ENCODE data around the gene COG3.
A peak's percentile ranks its signal among the peaks of the same experiment; 100 is the strongest.

Gene COG3

GRCh38 chr13:45447050-45447661, 17.6 kb upstream of the COG3 start:
- no peak for DNase-seq

- no peak for DNase-seq
Measured at GRCh38 chr13:45448965-45449559, 15.7 kb upstream of the COG3 start.

GRCh38 chr13:45451282-45451681, 13.5 kb upstream of the COG3 start:
- no peak for DNase-seq

DNA sequence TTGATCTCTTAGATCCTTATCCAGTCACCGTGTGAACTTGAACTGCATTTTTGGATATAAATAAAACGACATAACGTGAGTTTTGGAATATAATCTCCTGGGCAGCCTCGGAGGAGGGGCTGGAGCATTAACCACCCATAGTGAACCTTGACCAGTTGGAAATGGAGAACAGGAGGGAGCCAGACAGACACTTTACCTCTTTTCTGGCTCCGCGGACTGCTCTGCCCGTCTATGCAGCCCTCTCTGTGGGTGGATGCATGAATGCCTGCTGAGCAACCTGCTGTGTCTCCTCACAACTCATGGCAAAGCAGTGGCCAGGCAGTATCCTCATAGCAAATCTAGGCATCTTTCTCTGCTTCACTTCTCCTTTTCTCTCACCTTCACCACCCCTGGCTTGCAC, 10.5 kb upstream of the COG3 start:
- no peak for DNase-seq

- no peak for DNase-seq
Measured at GRCh38 chr13:45456196-45456972, 8.4 kb upstream of the COG3 start.

- no peak for DNase-seq
Measured at GRCh38 chr13:45464141-45464686, 525 bp upstream of the COG3 start.

DNA sequence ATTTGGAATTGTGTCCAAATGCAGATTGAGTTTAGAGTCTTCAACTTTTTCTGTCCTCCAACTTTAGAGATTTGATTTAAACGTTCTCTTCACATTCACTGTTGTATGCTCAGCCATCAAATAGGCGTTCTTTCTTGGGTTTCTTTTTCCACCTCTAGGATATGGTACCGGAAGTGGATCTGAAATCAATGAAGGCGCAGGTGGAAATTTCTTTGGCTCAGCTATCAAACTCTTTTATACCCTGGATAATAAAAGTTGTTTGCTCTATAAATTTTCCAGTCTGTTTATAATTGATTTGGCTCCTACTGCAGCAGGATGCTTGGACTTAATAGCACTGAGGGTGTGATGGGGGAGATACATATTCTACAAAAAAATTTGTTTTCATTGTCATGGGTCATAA, 1.6 kb downstream of the COG3 start:
- DNase-seq = no peak

- DNase-seq = no peak
Measured at GRCh38 chr13:45468635-45469034, 3.9 kb downstream of the COG3 start.

GRCh38 chr13:45472171-45472705, 7.5 kb downstream of the COG3 start:
- no peak for DNase-seq

GRCh38 chr13:45473627-45474026, 8.9 kb downstream of the COG3 start:
- DNase-seq = peak in 1 of 2 experiments; percentile 8

DNA sequence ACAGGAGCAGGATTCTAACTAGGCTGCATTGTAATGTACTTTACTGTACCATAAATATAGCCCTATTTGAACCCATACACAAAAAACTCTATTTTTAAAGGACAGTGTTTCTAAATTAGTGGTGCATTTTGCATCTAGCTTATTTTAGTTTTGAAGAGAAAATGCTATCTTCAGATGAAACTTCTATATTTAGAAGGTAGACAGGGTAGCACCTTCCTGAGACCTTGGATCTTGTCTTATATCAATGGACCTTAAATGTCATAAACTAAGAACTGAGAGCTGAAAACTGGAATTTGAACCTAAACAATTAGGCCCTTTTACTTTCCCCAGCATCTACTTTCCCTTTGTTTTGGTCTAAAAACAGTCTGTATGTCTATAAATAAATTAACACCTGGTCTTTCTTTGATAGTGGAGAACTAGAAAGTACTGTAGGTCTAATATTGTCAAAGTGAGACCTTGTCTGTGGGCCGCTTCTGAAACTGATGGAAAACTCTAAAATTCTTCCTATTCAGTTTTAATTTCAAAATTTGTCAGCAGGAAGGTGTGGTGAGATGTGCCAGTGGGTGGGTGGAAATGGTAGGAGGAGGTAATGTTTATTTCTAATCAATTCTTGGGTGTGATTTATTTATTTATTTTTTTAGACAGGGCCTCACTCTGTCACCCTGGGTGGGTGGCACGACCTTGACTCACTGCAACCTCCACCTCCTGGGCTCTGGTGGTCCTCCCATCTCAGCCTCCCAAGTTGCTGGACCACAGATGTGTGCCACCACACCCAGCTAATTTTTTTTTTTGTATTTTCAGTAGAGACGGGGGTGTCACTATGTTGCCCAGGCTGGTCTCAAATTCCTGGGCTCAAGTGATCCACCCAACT, 10.1 kb downstream of the COG3 start:
- no peak for DNase-seq

DNA sequence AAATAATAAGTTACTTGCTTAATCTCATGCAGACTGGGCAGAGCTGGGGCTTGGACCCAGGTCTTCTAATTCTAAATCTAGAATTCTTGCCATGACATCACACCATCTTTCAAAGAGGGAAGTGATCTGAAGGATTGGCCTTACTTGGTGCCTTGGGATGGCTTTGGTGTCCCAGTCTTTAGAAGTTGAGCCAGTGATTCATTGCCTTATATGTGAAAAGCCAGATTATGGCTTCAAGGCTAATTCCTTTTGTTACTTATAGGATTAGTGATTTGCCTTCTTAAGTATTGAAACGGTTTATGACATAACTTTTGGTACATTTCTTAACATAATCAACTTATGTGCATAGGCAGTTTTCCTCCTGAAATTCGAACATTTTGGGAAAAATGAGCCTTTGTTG, 14.9 kb downstream of the COG3 start:
- DNase-seq = no peak

GRCh38 chr13:45481688-45482087, 16.9 kb downstream of the COG3 start:
- no peak for DNase-seq

GRCh38 chr13:45482571-45483173, 17.9 kb downstream of the COG3 start:
- DNase-seq = no peak

DNA sequence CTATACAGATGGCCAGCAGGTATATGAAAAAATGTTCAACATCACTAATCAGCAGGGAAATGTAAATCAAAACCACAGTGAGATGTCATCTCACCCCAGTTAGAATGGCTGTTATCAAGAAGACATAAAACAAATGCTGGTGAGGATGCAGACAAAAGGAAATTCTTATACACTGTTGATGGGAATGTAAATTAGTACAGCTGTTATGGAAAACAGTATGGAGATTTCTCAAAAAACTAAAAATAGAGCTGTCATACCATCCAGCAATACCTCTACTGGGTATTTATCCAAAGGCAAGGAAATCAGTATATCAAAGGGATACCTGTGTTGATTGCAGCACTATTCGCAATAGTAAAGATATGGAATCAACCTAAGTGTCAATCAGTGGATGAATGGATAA, 22.9 kb downstream of the COG3 start:
- DNase-seq = no peak

DNA sequence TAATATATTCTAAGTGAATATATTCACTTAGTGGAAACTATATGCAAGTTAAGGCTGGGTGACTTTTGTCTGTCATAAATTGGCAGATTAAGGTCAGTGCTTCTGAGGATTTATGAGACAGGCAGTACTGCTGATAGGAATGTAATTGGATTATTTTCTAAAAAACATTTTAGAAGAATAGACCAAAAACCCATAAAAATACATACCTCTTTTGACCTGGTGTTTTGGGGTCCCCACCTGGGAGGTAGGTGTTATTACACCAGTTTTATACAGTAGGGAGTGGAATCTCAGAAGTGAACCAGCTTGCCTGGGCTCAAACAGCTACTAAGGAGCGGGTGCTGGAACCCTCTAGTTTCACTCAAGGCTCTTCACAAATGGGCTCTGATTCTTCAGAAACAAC, 25.3 kb downstream of the COG3 start:
- DNase-seq = no peak

- no peak for DNase-seq
Measured at GRCh38 chr13:45492538-45492937, 27.8 kb downstream of the COG3 start.

DNA sequence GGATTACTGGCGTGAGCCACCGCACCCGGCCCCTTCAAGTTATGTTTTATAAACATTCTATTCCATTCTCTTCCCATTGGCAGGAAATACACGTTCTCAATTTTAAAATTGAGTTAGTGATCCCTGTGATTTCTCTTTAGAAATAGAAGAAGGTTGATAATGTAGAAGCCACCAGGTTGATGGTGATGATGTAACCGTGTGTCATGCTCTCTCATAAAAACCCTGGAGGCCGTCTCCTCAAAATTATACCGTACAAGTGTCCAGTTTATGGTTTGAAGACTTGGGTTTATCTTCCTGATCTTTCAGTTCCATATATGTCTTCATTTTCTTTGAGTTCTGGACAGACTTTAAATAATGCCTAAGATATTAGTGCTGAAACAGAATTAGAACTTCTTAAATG, 32.2 kb downstream of the COG3 start:
- no peak for DNase-seq

DNA sequence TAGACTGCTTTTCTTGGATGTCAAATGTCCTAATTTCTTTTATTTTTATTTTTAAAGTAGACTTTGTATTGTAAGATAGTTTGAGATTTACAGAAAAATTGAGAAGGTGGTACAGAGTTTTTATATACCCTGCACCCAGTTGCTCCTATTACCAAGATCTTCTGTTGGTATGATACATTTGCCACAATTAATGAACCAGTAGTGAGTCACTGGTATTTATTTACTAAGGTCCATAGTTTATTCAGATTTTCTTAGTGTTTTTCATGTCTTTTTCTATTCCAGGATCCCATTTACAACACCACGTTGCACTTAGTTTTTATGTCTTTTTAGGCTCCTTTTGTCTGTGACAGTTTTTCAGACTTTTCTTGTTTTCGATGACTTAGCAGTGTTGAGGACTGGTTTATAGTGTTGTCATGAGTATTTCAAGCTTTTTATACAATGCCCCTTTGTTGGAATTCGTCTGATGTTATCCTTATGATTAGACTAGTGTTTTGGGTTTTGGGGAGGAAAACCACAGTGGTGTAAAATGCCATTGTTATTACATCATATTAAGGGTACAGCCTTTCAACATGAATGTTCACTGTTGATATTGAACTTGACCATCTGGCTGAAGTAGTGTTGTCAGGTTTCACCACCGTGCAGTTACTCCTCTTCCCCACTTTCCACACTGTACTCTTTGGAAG, 35.9 kb downstream of the COG3 start:
- no peak for DNase-seq

DNA sequence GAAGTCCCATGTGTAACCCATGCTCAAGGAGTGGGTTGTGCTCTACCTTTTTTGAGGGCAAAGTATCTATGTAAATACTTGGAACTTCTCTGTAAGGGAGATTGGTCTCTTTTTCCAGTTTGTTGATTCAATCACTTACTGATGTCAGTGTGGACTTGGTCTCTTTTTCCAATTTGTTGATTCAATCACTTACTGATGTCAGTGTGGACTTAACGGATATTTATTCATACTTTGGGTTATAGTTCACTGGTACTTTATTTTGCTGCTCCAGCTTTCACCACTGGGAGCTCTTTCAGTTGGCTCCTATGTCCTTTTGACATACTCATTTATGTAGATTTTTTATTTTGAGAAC, 36.4 kb downstream of the COG3 start:
- DNase-seq = no peak

DNA sequence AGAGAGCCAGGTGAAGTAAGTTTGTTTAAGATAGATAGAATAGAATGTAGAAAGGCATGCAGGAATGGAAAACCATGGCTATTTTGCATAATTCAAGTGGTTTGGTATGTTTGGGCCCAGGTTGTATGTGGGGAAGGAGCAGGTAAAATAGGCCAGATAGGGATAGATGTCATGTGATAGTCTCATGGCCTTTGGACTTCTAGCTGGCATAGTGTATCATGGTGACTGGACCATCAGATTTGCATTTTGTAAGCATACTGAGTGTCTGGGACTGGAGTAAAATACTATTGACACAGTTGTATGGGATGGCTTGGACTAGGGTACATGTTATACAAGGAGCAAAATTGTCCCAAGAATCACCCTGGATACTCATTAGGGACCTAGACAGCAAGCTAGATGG, 38.9 kb downstream of the COG3 start:
- DNase-seq = no peak

DNA sequence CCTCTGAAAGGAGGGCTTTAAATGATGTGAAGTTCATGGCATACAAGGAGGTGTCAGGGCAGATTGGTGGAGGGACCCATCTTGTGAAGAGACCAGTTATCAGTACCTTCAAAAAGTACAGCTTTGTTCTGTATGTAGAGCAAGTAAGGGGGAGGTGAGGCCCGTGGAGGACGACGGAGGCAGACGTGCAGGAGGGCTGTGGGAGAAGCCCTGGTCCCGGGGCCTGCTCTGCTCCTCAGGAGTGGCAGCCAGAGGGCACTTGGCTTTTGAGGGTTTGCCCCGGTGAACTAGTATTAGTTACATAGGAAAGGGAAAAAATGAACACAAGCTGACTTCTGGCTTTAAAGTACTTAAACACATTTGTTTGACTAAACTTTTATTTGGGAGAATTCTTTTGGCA, 42.1 kb downstream of the COG3 start:
- DNase-seq = no peak
